Stimulated activated CD8-positive, alpha-beta memory T cell treated with anti-CD3 and anti-CD28 coated beads, Interleukin-15, amount 100 ng/mL, for 4 hours (primary cell): ENCODE results near the gene TTC31.
A peak's percentile ranks its signal among the peaks of the same experiment; 100 is the strongest.
"Not testable (repeated sequence)": the region's sequence is repeated elsewhere in the genome, so short reads cannot be mapped to it uniquely, and the experiment has no call there.

Source experiments
- DNase-seq, 2 donors: peaks; one replicate each; pipeline ENCODE4 v3.0.0-alpha.2; 2020; ENCODE audit warnings: low read depth in 2 of 2

Gene TTC31

DNA sequence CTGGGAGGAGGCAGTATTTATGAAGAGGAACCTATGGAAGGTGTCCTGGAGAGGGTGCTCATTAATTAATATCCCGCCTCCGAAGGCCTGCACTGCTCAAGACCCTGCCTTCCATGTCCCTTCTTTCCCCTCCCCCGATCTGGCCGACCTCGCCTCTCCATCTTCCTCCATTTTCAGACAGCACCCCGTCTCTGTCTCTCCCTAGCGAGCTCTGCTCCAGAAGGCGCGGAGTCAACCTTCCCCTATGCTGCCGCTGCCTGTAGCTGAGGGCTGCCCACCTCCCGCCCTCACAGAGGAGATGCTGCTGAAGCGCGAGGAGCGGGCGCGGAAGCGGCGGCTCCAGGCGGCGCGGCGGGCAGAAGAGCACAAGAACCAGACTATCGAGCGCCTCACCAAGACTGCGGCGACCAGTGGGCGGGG is 25.7 kb upstream of the TTC31 start:
- no peak for DNase-seq

DNA sequence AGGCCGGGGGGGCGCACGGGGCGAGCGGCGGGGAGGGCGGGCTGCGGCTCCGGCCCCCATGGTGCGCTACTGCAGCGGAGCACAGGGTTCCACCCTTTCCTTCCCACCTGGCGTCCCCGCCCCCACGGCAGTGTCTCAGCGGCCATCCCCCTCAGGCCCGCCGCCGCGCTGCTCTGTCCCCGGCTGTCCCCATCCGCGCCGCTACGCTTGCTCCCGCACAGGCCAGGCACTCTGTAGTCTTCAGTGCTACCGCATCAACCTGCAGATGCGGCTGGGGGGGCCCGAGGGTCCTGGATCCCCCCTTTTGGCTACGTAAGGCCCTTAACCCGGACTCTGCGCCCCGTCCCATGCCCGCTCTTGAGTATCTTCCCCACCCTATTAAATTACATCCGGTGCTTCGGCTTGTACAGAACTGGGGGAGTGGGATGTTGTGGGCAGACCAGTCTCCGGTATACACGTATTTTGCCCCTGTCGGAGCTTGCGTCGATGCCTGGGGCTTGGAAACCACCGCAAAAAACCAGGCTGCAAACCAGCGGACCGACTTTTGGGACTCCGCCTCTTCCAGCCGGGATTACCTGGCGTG is 25.2 kb upstream of the TTC31 start:
- peak; percentile 70 to 76 for DNase-seq

- DNase-seq: peak; percentile 97 to 100
These were observed 24.5 kb upstream of the TTC31 start, which contains the start of gene WBP1 for GRCh38 chr2:74458132-74458937. TSS of gene WBP1 (plus strand) at chr2:74458438. CDS start at chr2:74458603, 165 bp downstream.

GRCh38 chr2:74458938-74459363 is 23.9 kb upstream of the TTC31 start:
- DNase-seq: no peak

GRCh38 chr2:74459503-74460118 is 23.3 kb upstream of the TTC31 start:
- not testable (repeated sequence) for DNase-seq

DNA sequence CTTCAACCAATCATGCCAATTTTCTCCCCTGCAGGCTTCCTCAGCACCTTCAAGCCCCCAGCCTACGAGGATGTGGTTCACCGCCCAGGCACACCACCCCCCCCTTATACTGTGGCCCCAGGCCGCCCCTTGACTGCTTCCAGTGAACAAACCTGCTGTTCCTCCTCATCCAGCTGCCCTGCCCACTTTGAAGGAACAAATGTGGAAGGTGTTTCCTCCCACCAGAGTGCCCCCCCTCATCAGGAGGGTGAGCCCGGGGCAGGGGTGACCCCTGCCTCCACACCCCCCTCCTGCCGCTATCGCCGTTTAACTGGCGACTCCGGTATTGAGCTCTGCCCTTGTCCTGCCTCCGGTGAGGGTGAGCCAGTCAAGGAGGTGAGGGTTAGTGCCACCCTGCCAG is 22.7 kb upstream of the TTC31 start:
- not testable (repeated sequence) for DNase-seq

GRCh38 chr2:74461187-74462053 is 21.5 kb upstream of the TTC31 start:
- no peak for DNase-seq

- no peak for DNase-seq
These were observed 20.7 kb upstream of the TTC31 start for GRCh38 chr2:74462054-74462785.

DNA sequence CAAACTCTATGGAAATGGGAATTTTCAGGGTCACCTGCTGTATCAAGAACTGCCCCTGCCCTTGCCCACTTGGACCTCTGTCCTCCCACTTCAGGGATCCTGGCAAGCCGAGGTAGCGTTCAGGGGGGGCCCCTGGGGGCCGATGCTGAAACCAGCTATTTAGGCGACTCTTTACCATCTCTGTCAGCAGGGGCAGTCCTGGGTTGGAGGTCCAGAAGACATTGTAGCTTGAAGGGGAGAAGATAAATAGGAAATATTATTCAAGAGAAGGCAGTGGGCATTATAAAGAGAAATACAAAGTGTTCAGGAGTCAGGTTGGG is 20.1 kb upstream of the TTC31 start:
- no peak for DNase-seq

GRCh38 chr2:74464406-74464805 is 18.5 kb upstream of the TTC31 start:
- DNase-seq: no peak

- not testable (repeated sequence) for DNase-seq
These were observed 12.1 kb upstream of the TTC31 start for GRCh38 chr2:74470742-74471141.

GRCh38 chr2:74471332-74472065 is 11.4 kb upstream of the TTC31 start:
- DNase-seq: no peak

DNA sequence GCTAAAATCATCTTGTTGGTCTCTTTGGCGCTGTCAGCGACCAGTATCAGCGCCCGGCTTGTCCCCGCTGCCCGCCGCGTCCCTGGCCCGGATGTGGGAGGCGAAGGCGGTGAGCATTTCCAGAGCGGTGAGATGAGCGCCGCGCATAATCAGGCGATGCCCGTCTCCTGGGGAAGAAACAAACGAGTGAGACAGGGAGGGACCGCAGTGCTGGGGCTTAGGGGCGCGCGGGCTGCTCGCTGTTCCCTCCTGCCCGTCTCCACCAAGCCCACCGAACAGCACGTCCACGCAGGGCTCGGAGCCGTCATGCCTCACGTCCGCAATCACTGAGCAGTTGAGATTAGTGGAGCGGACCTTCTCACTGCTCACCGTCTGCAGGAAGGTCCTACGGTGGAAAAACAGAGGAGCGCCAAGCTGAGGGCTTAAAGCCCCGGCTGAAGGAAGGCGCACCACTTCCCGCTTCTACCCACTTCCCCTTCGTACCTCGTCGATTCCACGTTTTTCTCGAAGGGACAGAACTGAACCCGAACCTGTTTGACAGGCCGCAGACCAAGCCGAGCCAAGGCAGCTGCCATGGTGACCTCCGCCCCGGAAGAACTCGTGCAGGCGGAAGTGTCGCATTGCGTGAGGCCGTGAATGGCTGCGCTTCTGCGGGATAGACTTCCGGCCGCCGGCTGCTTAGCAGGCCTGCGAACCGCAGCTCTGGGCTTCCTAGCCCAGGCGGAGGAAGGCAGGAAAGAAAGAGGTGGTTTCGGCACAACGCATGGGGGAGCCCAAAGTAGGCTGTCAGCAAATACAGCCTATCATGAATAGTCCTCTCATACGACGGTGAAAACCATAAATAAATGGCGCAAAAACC is 10.6 kb upstream of the TTC31 start, which contains the start of gene MRPL53:
MRPL53 (minus strand) TSS at position 595 of the 859 bp plus-strand sequence; CDS start at position 575, 20 bp downstream.
- DNase-seq: peak; percentile 85 to 88

GRCh38 chr2:74472945-74473258 is 10.0 kb upstream of the TTC31 start:
- no peak for DNase-seq

GRCh38 chr2:74474481-74474880 is 8.4 kb upstream of the TTC31 start:
- DNase-seq: no peak

- no peak for DNase-seq
These were observed 8.0 kb upstream of the TTC31 start for GRCh38 chr2:74474899-74475298.

- DNase-seq: no peak
These were observed 1.4 kb upstream of the TTC31 start for GRCh38 chr2:74481431-74481830.

DNA sequence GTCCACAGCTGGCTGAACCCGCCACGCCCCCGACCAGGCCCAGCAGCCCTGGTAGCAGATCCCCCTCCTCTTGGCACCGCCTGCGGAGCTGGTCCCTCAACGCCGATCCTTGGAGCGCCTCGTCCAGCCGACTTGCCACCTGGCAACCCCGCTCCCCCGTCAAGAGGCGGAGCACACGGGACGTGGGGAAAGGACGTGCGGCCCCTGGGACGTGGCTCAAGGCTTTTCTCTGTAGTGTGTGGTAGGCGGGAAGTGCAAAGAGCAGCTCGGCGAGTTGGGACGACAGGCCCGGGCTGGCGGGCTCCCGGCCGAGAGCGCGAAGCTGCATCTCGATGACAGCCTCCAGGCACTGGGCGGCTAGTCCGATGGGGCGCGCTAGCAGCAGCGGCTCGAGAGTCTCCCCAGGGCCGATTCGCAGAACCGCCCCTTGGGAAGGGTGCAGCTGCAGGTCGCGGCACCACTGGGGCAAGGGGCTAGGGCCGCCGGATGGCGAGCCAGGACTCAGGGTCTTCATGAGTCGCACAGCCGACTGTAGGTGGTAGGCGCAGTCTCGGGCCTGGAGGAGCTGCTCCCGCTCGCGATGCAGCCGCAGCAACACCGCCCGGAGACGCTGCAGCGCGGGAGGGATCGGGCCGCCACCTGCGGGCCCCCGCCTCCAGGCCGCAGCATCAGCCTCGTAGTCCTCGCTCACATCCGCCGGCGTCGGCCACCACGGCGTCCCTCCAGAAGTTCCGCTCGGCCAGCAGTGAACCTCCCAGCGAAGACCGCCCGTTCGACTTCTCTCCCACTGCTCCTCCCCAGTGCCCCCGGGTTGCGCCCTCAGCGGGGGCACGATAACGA is 700 bp upstream of the TTC31 start:
- peak; percentile 19 to 28 for DNase-seq

GRCh38 chr2:74483675-74484164 is 839 bp downstream of the TTC31 start:
- DNase-seq: not testable (repeated sequence)
